Activated T-cell treated with anti-CD3 and anti-CD28 coated beads, Interleukin-2, amount 50 U/mL, for 1 hour (primary cell): Measurements from ENCODE around the gene GRK4.

Source experiments
- DNase-seq: peaks from one replicate; pipeline ENCODE4 v3.0.0-alpha.2; 2020

Gene GRK4

DNA sequence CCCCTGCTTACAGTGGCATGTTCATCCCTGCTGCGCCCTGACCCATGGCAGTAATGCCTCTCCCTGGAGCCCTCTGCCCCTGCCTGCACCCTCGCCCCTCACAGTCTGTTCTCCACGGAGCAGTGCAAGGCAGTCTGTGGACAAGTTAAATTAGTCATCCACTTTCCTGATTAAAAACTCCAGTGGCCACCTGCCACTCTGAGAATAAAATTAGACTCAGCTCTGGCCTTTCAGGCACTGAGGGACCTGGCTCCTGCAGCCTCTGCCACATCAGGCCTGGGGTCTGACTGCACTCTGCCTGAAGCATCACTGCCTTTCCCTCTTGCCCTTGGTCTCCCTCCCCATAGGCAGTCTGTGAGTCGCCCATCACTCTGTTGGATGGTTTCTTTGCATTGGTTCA is 53.6 kb downstream of the GRK4 start:
- DNase-seq, result no peak

DNA sequence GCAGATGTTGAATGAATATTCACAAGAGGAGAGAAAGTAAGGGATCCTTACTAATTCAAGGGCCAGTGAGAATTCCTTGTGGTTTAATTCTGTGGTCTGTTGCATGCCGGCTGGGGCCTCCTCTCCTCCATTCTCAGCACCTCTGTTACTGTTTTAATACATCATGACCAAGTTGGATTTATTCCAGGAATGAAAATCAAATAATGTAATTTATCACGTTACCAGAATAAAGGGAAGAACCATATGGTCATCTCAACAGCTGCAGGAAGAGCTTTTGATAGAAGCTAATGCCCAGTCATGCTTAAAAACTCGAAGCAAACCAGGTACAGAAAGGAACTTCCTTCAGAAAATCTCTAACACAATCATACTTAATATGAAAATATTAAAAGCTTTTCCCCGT is 54.1 kb downstream of the GRK4 start:
- DNase-seq, result no peak

DNA sequence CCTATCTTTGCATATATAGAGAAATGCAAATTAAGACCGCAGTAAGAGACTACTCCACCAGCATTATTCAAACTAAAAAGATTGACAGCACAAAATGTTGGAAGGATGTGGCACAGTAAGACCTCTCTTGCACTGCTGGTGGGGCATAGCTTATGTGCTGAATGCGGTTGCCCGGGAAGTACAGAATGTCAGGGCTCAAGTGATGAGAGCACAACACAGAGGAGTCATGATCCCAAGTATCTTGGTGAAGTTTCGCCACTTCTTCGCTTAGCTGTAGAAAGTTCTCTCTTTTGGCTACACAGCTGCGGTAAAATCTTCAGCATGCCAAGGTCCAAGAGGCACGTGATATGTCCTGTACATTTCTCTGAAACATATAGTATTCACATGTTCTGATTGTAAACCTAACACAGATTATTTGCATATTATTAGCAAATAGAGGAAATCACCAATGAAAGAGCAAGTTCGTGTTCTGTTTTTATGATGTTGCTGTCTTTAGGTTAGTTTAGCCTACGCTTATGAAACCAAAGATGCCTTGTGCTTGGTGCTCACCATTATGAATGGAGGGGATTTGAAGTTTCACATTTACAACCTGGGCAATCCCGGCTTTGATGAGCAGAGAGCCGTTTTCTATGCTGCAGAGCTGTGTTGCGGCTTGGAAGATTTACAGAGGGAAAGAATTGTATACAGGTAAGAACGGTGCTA is 55.9 kb downstream of the GRK4 start:
- DNase-seq, result no peak

DNA sequence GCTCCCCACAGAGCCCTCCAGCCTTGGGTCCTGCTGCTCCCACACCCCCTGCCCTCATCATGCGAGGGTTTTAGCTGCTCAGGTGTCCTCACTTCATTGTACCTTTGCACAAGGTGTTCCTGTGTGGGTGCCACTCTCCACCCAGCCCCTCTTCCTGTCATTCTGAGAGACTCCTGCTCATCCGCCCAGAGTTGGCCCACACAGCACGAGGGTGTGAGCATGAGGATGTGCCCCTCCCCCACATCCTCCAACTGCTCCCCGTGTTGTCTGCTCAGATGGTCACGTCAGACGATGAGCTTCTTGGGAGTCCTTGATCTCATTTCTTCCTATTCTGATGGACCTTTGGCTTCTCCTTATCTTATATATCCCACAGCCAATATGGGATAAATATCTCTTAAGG is 57.8 kb downstream of the GRK4 start:
- no peak for DNase-seq

DNA sequence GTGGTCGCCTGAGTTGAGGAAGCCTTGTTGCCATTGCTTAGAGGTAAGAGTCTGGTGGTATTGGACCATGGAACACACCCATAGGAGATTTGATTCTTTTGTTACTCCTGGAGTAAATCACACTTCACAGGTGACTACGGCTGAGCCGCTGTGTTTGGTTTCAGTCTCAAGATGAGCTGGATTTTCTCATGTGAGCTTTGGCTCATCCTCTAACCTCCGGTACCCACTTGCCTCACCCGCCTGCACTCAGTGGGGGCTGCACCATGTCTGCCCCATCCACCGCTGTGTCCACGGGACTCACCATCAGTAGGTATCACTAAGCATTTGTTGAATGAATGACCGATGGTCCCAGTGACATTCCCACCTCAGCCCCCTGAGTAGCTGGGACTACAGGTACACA is 58.3 kb downstream of the GRK4 start:
- no peak for DNase-seq

DNA sequence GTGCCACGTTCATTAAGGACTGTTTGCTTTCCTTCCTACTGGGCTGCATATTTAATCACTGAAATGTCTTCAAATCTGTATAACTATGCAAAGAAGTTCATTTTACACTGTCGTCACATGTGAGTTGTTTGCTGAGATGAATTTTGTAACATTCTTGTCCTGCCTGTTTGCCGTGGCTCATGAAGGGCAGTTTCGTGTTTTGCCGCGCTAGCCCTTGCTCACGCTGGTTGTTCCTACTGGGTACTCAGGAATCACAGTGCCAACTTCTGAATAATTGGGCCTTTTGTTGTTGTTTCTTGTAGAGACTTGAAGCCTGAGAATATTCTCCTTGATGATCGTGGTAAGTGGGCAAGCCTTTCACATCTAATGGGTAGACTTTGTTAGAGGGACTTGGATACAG is 58.7 kb downstream of the GRK4 start:
- DNase-seq, result no peak

DNA sequence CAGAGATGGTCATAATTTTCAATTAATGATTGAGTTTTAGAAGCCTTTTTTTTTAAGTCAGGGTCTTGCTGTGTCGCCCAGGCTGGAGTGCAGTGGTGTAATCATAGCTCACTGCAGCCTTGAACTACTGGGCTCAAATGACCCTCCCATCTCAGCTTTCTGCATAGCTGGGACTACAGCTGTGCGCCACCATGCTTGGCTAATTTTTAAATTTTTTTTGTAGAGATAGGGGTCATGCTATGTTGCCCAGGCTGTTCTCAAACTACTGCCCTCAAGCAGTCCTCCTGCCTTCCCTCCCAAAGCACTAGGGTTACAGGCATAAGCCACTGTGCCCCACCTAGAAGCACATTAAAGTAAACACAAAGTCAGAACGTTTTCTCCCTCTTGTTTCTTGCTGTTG is 59.3 kb downstream of the GRK4 start:
- no peak for DNase-seq

DNA sequence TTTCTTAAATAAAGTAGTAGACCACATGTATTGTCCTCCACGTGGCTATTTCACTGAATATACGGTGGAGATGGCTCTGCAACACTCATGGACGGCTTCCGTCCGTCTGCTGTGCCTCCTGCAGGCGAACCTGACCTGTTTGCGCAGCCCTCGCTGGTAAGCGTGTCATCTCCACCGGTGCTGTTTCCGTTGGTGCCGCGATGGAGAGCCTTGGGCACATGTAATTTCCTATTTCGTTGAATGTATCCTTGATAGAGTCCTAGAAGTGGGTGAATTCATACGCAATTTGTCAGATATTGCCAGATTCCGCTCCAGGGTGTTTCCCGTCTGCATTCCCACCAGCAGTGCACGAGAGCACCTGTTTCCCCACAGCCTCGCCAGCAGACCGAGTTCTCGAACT is 62.5 kb downstream of the GRK4 start:
- DNase-seq, result no peak

DNA sequence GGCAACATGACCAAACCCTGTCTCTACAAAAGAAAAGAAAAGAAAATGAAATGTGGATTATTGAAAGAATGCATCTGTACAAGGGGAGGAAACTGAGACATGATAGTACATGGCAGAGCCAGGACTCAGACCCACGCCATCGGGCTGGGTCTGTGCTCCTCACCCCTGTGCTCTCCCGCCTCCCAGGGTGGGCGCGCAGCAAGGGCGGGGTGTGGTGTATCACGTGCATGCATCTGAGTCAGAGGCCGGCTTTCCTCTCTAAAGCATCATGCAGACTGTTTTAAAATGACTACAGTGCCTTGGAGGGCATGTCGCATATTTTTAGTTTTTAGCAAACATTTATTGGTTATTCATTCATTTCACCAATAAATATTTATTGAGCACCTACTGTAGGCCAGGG is 63.2 kb downstream of the GRK4 start:
- DNase-seq, result no peak

DNA sequence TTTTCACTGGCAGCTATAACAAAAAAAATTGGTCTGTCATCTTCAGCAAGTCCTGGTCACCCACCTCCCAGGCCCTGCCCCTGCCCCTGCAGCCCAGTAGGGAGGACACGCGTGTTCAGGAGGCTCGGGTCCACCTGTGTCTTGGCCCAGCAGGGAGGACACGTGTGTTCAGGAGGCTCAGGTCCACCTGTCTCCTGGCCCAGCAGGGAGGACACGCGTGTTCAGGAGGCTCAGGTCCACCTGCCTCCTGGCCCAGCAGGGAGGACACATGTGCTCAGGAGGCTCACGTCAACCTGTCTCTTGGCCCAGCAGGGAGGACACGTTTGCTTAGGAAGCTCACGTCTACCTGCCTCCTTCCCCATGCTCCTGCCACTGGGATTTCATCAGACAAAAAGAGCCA is 66.1 kb downstream of the GRK4 start:
- no peak for DNase-seq

DNA sequence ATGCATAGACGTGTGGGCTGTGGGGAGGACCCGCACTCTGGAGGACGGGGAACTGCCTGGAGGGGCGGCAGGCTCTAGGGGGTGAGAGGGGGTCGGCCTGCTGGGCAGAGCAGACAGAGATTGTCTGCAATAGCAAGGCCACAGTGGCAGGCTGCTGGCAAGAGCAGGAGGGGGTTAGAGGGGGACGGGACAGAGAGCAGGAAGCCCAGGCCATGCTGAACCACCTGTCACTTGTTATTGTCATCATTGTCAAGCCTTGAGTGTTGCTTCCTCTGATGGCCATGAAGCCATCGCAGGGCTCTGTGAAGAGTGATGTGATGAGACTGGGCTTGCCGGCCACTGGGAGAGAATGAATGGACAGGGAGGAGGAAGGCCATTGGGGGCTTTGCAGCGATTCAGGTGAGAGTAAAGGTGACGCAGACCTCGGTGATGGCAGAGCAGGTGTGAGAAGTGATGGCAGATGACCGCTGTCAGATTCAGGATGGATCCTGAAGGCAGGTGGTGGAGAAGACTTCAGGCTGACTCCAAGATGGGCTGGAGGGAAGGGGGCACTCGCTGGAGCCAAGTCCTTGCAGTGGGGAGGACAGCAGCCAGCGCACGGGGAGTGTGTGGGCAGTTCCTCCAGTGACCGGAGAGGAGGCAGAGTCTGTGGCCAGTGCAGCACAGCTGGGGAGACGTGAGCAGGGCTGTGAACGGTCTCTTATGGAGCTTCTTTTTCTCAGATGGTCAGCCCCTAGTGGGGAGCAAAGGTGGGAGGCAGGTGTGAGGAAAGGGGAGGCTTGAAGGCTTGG is 67.4 kb downstream of the GRK4 start:
- no peak for DNase-seq

DNA sequence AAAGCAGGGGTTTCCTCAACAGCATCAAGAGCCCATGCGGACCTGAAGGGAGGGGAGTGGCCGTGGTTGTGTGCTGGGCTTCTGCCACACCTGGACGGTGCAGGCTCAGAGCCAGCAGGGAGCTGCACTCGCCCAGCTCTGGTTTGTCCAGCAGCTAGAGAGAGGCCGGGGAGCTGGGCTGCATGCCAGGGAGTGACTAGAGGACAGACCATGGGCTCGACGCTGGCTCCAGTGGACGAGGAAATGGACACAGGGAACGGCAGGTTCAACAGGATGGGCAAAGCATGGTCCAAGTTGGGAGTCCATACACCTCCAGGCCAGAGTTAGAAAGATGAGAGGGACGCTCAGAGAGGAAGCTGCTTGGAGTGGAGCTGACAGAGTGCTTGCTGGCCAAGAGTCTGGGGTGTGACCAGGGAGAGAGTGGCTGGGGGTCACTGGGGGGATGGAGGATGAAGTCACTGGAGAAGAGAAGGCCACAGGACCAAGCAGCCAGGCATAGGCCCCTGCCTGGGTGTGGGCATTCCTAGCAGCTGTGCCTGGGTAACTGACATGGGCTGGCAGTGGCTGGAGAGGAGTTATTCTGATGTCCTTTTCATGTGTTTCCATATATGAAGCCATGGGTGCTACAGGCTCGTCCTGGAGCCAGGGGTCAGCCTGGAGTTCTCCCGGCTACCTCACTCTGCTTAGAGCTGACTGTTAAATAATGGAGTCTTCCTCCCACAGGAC is 68.1 kb downstream of the GRK4 start:
- DNase-seq, result no peak

DNA sequence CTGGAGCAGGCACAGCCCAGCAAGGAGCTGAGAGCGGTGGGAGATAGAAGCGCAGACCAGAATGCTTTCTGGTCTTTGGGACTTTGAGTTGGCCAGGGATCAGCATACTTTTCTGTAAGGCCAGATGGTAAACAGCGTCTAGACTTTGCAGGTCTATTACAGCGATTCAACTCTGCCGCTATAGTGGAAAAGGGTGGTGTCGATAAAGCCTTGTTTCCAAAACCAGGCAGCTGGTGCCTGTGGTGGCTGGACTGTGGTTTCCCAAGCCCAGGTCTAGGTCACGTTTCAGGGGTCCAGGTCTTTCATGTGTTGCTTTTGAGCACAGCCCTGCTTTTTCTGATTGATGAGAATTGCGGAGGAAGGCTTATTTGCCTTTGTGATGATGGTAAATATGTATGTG is 70.9 kb downstream of the GRK4 start:
- DNase-seq, result no peak

DNA sequence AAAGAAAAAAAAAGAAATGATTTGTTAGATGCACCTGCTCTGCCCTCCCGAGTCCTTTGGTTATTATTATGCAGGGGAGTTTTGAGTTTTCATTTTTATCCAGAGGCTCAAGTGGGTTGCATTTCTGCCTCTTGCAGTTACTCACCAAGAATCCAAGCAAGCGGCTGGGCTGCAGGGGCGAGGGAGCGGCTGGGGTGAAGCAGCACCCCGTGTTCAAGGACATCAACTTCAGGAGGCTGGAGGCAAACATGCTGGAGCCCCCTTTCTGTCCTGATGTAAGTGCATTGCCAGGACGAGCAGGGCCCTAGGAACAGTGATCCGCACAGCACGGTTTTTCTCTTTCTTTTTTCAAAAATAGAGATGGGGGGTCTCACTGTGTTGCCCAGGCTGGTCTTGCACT is 71.9 kb downstream of the GRK4 start:
- no peak for DNase-seq

DNA sequence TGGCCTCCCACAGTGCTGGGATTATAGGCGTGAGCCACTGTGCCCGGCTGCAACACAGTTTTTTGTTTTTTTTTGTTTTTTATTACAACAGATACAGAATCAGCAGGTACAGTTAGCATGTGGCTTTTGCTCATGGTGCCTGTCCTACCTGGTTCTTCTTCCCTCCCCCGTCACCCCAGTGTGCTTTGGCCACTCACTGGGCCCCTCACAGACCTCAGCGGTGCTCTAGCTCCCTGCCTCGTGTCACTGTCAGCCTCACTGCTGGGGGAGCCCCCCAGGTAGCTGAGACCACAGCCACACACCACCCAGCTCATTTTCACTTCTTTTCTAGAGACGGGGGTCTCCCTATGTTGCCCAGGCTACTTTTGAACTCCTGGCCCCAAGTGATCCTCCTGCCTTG is 72.3 kb downstream of the GRK4 start:
- DNase-seq, result no peak

DNA sequence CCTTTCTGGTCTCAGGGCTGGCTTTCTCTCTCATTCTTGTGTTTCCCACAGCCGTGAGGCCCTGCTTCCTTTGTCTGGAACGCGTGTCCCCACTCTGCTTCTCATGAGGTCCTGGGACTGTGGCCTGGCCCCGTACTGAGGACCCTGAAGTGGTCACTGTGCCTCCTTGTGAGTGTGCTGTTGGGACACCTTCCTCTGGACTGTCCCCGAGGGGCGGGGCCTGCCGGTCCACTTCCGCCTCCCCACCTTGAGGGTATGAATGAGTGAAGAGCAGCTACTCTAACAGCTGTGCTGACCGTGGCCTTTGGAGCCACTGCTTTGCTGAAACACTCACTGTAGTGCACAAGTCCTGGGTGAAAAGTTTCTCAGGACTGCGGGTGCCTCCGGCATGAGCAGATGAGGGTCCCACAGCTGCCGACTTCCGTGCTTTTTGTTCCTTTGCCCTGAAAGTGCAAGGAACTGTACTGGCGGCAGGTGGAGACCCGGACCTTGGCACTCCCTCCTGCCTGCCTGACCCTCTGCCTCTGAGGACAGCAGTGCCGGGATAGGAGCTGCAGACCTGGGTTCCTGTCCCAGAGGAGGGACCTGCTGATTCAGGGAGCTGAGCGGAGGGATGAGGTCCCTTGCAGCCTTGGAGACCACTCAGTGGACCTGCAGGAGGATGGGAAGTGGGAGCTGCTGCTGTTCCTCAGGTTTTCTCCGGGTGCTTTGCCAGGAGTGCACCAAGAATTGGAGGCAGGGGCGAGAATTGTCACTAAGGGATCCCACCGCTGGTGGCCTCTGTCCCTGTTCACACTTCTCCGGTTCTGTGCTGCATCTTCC is 73.0 kb downstream of the GRK4 start:
- no peak for DNase-seq

DNA sequence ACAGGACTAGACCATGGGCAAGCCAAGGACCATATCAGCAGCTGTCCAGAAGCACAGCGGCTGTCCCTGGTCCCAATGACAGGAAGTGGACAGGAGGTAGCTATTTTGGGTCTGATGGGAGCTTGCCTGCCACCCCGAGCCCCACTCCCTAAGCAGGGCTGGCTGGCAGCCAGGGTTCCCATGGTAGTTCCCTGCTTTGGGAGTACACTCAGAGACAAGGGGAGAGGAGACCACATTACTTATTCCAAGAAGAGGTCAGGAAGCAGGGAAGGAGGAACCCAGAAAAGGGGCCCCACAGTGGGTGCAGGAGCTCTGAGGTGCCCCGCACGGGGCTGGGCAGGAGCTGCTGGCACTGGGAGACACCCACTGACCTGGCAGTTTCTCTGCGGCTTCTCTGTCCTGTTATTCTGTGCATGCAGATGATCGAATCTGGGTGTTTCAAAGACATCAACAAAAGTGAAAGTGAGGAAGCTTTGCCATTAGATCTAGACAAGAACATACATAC is 74.6 kb downstream of the GRK4 start:
- DNase-seq, result no peak

DNA sequence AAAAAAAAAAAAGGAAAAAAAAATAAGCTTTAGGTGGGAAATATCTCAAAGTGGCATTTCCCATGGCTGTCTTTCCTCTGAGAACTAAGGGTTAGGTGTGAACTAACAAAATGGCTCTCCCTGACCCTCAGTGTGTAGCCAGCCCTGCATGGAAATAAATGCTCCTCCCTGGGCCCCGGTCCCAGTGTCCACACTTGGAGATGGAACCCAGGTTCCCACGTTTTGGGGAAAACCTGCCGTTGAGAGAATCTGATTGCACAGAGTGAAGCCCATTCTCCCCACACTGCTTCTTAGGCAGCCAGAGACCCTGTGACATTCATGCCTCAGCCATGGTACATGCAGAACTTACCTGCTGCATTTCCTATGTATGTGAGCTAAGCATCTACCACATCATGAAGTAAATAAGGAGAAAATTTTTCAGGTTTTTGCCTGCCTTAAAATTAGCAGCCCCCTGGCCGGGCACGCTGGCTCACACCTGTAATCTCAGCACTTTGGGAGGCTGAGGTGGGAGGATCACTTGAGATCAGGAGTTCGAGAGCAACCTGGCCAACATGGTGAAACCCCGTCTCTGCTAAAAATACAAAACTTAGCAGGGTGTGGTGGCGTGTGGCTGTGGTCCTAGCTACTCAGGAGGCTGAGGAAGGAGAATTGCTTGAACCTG is 76.5 kb downstream of the GRK4 start:
- no peak for DNase-seq

DNA sequence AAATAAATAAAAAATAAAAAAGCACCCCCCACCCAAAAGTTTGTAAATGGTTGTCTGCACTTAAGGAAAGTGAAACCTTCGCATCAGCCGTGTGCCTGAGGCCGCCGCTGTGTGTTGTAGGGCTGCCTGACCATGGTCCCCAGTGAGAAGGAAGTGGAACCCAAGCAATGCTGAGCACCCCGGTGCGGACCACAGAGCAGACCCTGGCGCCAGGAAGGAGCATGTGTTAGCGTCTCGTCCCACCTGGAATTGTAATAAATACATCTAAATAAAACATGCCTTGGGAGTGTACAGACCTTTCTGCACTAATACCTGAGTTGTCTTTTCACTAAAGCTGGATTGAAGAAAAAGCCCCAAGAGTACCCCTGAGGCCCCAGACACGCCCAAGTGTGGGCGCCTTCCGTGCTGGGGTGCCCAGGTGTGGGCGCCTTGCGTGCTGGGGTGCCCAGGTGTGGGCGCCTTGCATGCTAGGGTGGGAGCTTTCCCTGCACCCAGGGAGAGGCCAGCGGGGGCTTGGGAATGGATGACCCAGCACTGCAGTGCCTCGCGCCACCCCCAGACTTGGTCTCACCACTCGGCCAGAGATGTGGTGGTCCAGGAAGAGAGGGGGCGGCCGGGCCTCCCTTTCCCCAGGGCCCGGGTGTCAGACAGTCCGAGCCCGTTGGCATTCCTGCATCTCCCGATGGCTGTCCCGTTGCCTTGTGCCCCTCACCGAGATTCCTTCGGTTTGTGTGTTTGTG is 77.3 kb downstream of the GRK4 start:
- DNase-seq, result no peak

DNA sequence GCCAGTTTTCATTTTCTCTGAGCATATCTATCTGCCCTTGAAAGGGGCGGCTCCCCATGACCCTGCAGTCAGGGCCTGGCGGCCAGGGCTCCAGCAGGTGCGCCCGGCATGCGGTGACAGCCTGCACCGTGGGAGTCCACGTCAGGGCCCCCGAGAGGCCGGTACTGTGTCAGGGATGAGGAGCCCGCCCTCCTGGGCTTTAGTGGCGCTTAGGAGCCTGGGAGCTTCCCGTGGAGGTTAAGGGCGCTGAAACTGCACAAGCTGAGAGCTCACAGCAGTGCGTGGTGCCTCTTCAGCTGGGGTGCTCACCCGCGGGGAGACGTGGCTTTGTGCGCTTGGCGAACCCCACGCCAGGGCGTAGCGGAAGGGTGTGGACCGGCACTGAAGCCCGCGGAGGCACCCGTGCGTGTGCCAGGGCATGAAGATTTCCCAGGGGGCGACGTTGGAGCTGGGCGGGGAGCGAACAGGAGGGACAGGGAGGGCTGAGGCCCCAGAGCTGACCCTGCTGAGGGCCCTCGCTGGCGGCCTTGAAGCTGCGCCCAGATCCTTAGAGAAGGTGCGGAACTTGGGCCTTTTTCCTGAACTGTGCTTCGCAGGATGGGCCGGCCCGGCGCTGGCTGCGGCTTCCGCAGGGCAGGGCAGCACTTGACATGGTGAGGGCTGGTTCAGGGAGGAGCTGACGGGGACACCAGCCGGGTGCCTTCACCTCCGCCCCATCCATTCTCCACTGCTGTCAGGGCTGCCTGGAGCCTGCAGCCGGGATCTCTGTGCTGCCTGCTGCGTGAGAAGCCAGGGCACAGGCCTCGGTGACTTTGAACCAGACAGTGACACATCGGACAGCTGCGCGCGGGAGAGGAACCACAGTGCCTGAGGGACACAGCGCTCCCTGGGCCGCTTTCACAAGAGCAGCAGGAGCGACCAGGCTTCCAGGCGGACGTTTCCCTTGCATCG is 78.1 kb downstream of the GRK4 start:
- DNase-seq, result peak; percentile 50

DNA sequence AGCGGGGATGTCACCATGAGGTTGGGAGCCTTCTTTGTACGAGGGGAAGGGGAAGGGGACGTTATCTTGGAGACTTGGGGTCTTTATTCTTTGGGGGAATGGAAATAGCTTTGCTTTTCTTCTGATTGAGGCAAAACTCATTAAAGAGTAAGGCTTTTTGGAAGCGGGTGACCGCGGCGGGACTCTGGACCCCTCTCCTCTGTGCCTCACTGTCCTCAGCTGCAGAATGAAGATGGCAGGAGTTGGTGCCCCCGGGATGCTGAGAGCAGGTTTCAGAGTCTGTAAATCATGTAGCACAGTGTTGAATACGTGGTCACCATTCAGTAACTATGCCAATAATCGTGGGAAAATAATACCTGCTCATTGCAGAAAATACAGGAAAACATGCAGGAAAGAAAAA is 78.9 kb downstream of the GRK4 start:
- no peak for DNase-seq
